SK-N-MC (cell line): ENCODE data around the gene KCNJ16.

Experiments
- EZH2 ChIP-seq: fragments of 200-600 bp; sonication (generic); IDR thresholded peaks from one replicate; pipeline ENCODE4 v1.6.1; 2017; ENCODE audit warnings: antibody characterized with exemption
- POLR2AphosphoS5 ChIP-seq: IDR thresholded peaks from 2 replicates; pipeline ENCODE4 v1.6.1; 2012; ENCODE audit warnings: mild to moderate bottlenecking, low read depth, low read length, borderline replicate concordance

DNA sequence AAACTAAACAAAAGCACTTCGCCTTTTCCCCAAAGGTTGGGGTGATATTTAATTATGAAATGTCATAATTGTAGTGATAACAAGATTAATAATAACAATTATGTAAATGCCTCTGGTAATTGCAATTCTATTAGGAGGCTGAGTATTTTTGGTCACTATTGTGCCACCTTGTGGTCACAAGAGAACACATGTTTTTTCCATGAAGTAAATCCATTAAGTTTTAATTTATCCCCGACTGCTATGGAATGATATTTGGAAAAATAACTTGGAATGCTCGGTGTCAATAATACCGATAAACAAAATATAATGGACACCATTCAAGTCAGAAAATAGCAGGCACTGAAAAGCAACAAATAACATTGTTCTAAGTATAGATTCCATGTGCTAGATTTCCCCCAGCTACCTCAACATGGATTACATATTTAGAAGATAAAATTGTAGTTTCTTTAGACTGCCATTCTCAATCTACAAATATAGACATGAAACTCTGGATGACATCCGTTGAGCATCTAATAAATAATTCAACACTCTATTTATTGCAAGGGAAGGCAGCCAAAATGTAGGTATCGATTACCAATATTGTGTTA, 69.3 kb downstream of the KCNJ16 start:
- TF ChIP-seq POLR2AphosphoS5 (no peak), EZH2 (no peak)
